ENCODE results near the gene SLC24A4.

SLC24A4 gene

DNA sequence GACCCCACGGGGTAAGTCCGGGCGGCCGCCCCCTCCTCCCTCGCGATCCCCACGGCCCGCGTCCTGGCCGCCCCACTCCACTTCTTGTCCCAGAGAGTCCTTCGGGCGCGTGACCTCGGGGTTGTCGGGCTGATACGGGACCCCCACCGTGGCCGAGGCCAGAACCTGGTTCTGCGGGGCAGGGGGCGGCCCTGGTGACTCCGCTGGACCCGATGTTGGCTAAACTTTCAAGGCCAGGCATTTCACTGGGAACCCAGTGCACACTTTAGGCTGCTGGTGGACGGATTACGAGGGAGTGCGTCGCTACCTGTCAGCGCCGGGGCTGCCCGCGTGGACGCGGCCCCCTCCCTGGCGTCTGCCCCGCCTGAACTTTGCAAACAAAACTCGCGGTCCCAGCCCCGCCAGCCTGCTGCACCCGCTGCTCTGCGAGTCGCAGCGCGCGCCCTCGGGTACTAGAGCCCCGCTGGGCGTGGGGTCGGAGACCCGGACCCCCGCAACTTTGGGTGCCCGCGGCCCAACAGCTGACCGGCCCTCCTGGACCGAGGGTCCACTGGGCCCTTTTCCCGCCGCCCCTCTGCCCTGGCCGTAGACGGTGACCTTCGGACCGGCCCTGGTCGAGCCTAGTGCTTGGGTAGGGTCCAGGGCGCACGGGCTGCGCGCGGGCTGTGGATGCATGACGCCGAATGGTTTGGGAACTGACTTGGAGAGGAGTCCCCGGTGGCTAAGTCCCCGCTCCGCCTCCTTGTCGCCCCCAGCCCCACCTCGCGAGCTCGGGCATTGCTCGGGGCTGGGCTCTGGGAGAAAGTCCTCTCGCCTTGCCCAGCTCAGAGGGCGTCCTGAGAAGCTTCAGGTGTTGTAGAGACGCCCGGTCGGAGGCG, 191.2 kb downstream of the SLC24A4 start:
- in situ Hi-C loops (cut with MboI; ENCODE audit: low sequenced_read_pairs), result no loop called here

DNA sequence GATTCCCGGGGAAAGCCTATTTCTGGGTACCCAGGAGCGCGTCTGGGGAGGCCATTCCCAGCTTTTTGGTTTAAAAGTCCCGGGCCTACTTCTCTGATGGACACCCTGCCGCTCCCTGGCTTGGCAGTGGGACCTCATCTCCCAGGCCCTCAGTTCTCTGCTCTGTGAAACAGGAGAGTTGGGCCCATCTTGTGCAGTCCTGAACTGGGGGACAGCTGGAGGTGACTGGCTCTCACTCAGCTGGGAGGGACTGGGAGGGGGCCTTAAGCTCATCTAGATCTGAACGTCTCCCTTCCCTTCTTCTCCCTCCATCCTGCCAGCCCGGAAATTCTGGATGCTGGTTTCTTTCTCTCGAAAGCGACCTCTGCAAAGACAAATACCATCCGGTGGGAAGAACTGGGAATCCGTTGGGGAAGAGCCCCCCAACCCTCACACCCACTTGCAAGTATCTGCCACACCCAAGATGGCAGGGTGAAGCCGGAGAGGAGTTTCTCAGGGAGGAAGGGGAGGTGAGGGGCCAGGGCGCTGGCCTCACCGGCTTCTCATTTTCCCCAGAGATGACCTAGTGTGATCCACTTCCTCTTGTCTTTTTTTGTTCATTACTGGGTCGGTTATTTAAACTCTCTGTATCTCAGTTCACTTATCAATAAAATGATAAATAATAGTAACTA, 192.0 kb downstream of the SLC24A4 start:
- in situ Hi-C loops (cut with MboI; ENCODE audit: low sequenced_read_pairs), result no loop called here

DNA sequence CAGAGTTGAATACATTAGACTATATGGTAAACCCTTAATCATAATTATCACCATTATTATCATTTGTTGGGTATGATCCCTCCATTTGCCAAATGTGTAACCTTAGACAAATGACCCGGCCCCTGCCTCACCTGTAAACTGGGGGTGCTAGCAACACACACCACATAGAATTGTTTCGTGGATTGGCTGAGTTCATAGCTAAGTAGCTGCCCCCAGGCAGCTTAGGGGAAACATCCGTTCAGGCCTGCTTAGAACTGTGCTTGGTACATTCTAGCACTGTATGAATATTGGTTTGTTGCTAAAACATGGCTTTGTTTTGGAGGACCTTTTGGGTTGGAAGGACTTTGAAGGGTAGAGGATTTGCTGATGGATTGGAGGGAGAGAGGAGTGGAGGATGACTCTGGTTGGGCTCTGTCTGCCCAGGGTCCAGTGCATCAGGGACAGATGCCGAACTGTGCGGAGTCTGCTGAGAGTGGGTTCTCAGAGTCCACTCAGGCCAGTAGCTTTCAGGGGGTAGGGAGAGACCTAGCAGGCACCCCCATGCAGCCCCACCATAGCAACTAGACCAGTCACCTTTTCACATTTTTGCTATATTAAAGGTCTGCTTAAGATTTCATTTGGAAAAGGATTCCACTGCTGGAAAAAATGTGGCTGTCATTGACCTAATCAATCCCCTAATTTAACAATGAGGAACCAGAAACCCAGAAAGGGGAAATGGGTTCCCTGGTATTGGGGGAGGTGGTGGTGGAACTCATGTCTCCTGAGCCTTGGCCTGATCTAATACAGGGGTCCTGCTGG, 192.8 kb downstream of the SLC24A4 start:
- in situ Hi-C loops (cut with MboI; ENCODE audit: low sequenced_read_pairs), result no loop called here

DNA sequence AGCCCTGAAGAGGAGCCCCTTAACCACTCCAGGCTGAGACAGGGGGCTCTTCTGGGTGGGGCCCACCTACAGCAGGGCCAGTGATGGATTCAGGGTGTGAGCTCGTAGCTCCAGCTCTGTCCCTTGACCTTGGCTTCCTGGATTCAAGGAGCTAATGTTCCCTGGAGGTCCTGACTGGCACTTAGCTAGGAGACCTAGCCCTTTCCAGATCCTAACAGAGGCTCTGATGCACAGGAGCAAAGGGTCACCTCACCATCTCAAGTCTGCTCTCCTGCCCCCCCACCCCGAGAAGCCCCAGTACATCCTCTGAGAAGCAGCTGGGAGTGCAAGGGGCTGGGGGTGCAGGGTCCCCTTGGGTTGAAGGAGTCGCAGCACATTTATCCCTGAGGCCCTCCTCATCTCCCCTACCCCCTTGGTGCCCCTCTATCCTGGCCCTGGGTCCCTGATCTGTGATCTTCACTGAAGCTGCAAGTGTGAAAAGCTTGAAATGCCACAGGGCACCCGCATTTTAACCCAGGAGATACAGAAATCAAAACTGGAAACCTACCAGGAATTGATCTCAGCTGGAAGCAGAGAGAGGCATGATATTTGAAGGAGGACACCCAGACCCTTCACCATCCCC, 193.5 kb downstream of the SLC24A4 start:
- in situ Hi-C loops (cut with MboI; ENCODE audit: low sequenced_read_pairs), result no loop called here

DNA sequence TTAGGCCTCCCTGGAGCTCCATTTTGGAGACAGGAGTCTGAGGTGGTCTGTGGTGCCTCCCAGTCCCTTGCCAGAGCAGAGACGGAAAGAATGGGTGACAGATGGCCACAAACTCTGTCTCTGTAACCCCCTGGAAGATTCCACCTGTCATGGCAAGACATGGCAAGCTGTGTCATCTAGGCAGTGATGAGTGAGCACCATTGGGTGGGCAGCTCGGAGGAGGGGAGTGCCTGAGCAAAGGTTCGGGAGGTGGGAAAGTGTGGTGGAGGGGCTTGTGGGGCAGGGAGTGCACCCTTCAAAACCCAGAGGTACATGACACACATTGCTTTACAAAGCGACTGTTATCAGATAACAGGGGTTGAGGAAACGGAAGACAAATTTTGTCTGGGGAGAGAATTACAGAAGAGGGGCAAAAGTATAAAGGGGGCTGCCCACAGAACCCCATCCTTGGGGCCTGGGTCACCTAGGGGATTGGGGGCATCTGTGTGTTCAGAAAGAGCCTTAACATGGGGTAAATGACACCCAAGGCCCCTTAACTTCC, 194.1 kb downstream of the SLC24A4 start:
- in situ Hi-C loops (cut with MboI; ENCODE audit: low sequenced_read_pairs), result no loop called here

DNA sequence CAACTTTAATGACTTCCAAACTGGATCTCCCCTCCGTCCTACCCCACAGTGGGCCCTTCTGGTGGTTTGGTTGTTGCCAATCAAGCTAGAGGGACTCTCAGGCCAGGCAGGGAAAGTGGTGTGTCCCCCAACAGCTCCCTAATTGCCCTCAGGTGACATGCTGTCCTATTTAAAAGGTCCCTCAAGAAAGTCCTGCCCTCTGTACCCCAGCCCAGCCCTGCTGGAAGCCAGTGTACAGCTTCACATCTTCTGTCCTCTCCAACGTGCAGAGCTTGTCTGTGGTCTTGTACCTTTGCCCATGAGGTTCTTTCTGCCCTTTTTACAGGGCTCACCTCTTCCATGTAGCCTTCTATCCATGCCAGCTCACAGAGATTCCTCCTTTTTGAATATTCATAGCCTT, 194.8 kb downstream of the SLC24A4 start:
- in situ Hi-C loops (cut with MboI; ENCODE audit: low sequenced_read_pairs), result no loop called here

DNA sequence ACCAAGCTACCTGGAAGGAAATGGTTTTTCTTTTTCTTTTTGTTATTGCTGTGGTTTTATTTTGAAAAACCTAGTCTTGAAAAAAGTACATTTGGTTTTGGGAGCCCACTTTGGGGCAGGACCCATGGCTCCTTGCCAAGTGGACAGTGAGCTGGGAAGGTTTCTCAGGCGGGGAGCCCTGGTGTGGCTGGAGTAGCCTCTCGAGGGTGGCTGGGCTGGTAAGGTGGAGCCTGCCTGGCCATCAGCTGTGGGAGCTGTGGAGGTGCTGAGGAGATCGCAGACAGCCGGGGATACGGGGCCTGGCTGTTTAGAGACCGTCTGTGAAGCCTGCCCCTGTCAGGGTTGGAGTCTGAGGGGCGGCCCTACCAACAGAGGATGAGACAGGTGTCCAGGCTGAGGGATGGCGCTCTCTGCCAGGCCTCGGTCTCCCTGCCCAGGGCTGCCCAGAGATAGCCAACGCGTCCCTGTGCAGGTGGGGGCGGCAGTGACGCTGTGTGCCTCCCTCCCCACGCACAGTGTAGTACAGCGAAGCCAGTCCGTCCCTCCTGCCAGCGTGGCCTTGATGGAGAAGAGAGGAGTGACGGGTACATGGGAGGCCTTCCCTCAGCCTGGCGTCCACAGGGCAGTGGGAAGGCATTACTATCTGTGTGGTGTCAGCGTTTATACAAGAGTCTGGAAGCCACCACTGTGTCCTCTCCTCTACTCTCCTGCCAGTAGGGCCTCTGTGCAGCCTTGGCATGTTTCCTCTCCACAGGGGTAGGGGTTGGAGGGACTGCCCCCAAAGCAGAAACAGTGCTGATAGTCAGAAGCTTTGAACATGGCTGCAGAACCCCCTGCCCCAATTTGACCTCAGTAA, 196.5 kb downstream of the SLC24A4 start:
- in situ Hi-C loops (cut with MboI; ENCODE audit: low sequenced_read_pairs), result no loop called here

DNA sequence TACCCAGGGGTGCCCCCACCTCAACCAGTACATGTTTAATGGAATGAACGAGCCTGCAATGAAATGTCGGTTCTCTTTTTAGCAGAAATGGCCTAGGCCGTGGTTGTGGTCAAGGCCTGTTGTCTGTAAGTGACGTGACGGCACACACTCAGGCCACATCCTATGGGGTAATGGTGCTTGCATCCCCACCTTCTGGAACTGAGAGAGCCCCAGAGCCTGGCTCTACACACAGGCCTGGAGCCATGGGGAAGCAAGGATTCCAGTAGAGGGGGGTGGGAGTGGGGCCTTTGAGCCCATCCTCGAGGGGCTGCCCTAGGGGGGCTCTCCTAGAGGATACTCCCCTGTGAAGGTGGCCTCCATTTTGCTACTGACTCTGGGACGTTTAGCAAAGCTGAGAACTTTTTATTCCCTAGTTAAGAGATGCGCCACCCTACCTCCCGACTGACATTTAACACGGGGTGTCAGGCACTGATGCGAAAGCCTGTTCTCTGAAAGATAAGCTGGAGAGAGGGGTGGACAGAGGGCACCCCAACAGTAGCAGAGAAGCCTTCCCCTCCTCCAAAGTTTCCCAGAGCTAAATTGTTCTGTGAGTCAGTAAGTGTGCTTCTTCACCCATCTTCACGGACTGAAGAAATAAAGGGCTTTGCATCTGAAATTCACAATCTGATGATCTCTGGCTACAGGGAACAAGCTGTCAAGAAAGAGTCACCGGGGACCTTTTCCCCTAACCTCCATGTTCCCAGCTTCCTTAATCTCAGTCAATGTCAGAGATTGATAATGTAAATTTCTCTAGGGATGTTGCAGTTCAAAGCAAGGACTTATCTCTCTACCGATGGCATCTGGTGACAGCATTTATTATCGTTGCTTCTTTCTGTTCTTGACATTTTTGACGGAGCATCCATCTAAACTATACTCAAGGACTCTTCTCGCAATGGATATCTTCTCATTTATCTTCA, 197.4 kb downstream of the SLC24A4 start:
- in situ Hi-C loops (cut with MboI; ENCODE audit: low sequenced_read_pairs), result no loop called here

DNA sequence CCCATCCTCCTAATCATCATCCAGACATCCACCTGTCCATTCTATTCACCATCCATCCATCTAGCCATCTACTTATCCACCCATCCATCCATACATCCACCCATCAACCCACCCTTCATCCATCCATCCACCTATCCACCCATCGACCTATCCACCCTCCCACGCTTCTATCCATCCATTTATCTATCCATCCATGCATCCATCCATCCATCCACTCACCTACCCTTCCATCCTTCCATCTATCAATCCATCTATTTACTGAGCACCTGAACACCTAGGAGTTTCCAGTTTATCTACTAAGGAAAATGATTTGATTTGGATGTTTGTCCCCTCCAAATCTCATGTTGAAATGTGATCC, 198.1 kb downstream of the SLC24A4 start:
- in situ Hi-C loops (cut with MboI; ENCODE audit: low sequenced_read_pairs), result no loop called here

DNA sequence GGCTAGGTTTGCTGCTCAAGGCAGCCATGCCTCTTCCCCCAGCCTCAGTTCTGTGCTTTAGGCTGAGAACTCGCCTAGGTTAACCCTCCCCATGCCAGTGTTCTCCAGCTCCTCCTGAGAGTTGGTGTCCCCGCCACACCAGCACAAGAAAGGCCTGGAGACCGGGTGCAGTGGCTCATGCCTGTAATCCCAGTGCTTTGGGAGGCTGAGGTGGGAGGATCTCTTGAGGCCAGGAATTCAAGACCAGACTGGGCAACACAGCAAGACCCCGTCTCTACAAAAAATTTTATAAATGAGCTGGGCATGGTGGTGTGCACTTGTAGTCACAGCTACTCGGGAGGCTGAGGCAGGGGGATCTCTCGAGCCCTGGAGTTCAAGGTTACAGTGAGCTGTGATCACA, 200.8 kb downstream of the SLC24A4 start:
- in situ Hi-C loops (cut with MboI; ENCODE audit: low sequenced_read_pairs), result no loop called here

DNA sequence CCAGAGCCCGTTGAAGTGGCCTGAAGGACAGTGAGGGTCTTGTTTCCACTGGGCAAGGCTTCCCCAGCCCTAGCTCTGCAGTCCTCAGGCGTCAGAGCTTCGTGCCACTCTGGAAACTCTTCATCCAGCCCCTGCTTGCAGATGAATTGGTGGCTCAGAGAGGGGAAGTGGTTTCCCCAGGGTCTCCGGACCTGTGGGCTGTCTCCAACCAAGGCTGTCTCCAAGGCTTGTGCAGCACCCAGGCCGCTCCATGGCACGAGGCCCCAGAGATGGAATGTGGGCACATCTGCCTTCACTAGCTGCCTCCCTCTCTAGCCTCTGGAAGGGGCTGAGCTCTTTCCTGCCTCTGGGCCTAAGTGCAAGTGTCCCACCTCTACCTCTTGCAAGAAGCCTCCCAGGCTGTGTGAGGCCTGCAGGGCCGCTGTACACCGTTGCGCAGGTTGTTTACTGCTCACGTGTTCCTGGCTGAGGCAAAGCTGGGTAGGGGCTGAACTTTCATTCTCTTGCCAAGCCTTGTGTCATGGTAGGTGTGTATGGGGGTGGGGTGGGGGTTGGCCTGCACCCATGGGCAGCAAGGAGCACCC, 201.7 kb downstream of the SLC24A4 start:
- in situ Hi-C loops (cut with MboI; ENCODE audit: low sequenced_read_pairs), result no loop called here

DNA sequence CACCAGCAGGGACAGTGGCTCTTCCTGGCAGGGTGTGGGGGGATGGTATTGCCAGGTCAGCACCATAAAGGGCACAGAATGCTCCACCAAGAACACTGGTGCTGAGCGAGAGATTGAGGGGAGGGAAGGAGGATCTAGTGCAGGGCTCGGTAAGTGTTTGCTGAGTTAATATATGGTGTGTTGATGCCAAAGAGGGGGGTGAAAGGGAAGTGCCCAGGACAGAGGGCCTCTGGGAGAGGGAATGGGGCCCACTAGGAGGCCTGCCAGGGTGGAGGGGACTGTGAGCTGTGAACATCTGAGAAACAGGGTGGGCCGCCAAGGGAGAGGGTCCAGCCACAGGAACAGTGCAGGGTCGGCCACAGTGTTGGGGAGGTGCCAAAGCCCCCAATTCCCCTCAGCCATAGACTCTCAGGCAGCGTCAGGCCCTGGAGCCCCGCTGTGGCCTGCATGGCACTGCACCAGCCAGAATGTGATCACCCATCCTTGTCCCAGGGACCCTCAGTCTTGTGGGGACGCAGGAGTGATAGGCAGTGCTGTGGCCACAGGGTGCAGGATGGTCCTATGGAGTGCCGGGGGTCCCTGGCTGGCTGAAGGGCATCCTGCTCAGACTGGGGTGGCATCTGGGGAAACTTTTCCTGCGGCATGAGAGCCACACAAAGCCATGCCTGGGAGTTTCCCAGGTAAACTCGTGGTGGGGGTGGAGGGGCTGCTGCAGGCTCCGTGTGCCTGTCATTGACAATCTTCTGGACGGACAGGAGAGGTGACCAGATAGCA, 202.5 kb downstream of the SLC24A4 start:
- in situ Hi-C loops (cut with MboI; ENCODE audit: low sequenced_read_pairs), result no loop called here

DNA sequence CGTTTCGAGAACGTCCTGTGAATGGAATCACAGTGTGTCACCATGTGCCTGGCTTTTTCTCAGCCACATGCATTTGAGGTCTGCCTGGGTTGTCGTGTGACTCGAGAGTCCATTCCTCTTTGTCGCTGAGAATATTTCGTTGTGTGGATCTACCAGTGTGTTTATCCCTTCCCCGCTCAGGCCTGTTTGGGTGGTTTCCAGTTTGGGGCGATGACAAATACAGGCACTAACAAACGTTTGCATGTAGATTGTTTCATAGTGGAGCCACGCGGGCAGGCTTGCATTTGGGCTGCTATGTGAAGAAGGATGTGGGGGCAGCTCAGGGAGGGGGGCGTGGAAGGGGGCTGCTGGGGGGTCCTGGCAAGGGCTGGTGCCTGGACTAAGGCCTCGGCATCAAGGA, 204.8 kb downstream of the SLC24A4 start:
- in situ Hi-C loops (cut with MboI; ENCODE audit: low sequenced_read_pairs), result no loop called here

DNA sequence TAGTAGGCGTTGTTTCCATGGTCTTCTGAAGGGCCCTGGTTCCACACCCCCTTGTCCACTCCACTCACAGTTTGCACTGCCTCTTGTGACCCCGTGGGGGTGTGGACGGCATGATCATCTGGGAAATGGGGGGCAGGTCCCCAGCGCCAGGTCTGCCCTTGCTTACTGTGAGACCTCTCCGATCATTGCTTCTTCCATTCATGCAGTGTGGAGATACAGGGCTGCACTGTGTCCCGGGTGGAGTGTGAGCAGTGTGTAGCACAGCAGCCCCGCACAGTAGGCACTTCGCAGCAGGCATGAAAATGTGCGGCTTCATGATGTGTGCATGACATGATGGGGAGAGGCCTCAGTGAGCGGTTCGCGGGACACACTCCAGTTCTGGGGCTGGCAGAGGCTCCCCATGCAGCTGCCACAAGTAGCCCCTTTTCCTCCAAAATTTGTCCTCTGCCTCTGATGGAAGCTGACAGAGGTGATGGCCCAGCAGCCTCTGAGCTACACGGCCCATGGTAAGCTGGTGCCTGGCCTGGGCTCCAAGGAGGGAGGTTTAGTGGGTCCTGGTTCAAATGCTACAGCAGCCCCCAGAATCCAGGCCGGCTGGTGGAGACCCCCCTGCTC, 205.6 kb downstream of the SLC24A4 start:
- in situ Hi-C loops (cut with MboI; ENCODE audit: low sequenced_read_pairs), result no loop called here

DNA sequence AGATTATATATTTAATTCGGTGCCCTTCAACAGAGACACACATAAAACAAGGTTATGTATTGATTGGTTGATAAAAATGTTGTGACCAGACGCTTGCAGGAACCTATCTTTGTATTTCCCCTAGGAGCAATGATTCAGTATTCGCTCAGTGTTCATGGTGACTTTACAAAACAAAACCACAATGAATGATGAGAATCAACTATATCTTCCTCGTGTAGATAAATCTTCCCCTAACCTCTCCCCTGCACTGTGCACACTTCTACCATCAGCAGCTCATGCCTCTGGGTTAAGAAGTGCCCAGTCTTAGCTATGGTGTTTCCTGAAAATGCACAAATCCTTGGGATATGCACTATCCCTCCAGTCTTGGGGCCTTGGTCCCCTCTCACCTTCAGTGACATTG, 206.9 kb downstream of the SLC24A4 start:
- in situ Hi-C loops (cut with MboI; ENCODE audit: low sequenced_read_pairs), result no loop called here

DNA sequence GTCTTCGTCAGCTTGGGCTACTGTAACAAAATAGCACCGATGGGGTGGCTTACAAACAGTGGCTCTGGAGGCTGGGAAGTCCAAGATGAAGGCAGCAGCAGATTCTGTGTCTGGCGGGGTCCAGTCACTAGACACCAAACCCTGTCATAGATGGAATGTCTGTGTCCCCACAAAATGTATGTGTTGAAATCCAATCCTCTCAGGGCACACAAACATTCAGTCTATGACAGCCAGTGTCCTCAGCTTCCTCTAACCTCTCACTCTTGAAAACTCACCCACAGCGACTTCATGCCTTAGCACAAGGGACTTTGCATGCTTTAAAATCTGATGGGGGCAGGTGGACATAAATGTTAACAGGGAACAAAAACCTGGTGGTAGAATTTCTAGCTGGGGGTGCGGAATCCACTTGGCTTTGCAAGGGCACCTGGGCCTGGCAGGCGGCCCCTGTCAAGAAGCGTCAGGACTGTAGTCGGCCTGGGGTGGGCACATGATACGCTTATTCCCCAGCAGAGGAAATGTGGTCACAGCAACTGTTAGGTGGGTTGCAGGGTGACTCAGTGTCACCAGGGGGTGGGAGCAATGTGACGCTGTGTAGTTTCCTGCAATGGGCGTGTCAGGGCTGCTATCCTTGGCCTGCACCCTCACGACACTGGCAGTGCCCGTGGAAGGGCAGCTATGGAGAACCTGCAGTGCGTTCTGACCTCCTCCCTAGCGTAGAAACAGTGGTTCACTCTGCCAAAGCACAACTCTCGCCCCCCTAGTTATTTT, 208.3 kb downstream of the SLC24A4 start:
- in situ Hi-C loops (cut with MboI; ENCODE audit: low sequenced_read_pairs), result no loop called here

All from HL-60/S4 treated with retinoic acid at 250 ng/mL for 4 days and 3 days (cell line).